SHP77 treated with DMSO at 0.1 percent for 48 hours (cell line): Measurements from ENCODE around the gene PAGR1.
A peak's percentile ranks its signal among the peaks of the same experiment; 100 is the strongest.

Experiments
- DNase-seq: peaks from one replicate; lab custom pipeline; 2025; lab: John Stamatoyannopoulos, UW

The PAGR1 gene

GRCh38 chr16:29837841-29838240 lies 21.9 kb downstream of the PAGR1 start:
- no peak for DNase-seq

GRCh38 chr16:29839822-29840221 lies 23.9 kb downstream of the PAGR1 start:
- no peak for DNase-seq

DNA sequence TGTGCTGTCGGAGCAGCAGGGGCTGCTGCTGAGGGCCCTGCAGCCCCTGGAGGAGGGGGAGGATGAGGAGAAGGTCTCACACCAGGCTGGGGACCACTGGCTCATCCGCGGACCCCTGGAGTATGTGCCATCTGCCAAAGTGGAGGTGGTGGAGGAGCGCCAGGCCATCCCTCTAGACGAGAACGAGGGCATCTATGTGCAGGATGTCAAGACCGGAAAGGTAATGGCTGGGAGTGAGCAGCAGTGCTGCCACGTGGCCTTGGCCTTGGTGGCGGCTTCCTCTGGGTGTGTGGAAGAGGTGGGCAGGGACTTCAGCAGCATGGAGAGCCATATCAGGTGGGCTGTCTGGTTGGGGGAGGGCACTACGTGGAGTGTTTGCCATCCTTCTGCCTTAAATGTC lies 24.3 kb downstream of the PAGR1 start:
- no peak for DNase-seq

- DNase-seq, result no peak
Measured at GRCh38 chr16:29841631-29842030, 25.7 kb downstream of the PAGR1 start.

DNA sequence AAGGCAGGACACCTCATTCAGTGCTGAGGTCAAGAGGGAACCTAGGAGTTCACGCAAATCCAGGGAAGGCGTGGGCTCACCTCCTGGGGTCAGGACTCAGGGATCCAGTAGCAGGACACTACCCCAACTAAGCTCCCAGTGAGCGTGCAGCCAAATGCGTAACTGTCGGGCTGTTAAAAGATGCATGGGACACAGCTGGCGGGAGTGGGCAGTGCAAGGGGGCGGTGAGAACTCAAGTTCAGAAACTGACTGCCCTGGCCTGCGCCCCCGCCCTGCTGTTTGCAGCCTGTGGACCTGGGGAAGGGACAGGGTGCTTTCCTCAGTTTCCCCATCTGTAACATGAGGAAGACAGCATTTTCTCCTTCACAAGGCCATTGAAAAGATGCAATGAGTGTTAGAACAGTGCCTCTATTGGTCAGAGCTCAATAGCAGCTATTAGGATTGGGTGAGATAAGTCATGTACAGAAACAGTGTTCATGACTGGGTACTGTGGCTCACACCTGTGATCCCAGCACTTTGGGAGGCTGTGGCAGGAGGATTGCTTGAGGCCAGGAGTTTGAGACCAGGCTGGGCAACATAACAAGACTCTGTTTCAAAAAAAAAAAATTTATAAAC lies 26.9 kb downstream of the PAGR1 start:
- no peak for DNase-seq

DNA sequence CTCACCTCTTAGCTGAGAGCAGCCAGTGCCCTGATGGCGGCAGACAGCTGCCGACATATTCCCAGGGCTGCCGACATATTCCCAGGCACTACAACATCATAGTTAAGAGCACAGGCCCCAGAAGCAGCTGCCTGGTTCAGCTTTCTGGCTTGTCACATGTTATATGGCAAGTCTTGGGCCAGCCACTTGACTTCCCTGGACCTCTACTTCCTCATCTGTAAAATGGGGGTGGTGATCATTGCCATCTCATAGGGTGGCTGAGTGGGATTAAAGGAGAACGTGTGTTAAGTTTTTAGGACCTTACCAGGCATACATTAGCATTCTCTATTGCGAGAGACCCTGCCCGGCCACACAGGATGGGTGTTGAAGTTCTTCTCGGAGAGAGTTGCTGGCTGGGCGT lies 28.0 kb downstream of the PAGR1 start:
- DNase-seq, result no peak

GRCh38 chr16:29844575-29845331 lies 28.8 kb downstream of the PAGR1 start:
- no peak for DNase-seq

- DNase-seq, result no peak
Measured at GRCh38 chr16:29845656-29846055, 29.7 kb downstream of the PAGR1 start.

DNA sequence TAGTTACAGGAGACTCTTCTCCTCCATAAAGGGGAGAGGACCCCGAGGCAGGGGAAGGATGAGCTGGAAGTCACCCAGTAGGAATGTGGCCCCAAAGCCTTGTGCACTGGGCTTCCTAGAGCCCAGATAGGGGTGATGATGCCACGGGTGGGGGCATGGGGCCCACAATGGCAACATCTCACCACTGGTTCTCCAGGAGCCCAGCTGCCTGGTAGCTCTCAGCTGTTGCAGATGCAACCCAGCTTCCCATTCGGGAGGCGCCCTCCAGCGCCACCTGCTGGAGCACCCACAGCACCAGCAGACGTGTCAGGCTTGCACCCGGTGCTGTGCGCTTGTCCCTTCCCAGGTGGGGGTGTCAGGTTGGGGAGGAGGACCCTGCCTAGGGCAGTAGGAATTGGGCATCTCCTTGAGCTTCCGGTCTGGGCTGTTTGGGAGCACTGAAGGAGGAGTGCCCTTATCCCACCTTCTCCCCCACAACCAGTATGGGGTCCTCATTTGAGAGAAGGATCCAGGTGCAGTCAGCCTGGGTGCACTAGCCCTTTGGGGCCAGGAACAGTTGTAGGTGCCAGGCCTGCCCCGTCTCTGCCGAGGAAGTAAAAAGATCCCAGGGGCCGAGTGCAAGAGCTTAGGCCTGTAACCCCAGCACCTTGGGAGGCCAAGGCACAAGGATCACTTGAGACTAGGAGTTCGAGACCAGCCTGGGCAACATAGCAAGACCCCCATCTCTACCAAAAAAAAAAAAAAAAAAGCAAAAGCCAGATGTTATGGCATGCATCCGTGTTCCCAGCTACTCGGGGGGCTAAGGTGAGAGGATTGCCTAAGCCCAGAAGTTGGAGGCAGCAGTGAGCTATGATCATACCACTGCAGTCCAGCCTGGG lies 32.7 kb downstream of the PAGR1 start:
- DNase-seq, result peak; percentile 61

DNA sequence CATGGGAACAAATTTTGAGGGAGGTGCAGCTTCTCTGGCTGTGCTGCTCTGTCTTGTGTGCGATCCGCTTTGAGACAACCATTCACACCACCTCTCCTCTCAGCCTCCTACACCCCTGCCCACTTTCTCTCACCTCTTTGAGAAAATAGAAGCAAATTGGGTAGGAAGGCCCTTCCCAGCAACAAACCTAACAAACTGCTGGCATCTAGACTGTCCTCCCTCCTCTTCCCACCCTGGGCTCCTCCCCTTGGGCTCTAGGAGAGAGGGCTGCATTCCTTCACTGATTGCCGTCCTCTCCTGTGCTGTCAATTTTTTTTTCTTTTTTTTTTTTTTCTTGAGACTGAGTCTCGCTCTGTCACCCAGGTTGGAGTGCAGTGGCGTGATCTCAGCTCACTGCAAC lies 33.6 kb downstream of the PAGR1 start:
- no peak for DNase-seq

DNA sequence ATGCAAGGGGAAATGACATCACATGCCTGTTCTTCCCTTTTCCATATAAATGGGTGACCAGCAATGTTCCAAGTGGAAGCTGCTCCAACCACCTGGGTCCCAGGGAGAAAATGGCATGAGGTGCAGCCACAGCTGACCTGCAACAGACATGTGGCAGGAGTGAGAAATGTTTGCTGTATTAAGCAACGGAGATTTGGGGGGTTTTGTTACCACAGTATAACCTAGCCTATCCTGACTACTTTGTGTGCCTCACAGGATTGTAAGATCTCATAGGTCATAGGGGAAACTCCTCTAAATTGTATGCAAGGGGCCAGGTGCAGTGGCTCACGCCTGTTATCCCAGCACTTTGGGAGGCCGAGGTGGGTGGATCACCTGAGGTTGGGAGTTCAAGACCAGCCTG lies 35.0 kb downstream of the PAGR1 start:
- no peak for DNase-seq

DNA sequence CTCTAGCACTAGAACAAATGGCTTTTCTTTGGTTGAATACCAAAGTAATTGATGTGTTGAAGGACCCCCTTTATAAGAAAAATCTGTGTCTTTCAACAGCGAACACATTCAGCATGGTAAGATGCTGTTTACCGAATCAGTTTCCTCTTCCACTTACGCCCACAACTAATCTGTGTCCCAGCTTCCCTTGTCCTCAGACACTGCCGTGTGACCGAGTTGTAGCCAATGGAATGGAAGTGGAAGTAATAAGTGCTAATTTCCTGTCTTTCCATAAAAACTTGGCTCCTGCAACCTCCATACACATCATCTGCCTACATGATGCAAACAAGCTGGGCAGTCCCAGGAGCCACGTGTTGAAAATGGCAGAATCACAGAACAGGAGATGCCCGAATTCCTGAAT lies 36.7 kb downstream of the PAGR1 start:
- no peak for DNase-seq

DNA sequence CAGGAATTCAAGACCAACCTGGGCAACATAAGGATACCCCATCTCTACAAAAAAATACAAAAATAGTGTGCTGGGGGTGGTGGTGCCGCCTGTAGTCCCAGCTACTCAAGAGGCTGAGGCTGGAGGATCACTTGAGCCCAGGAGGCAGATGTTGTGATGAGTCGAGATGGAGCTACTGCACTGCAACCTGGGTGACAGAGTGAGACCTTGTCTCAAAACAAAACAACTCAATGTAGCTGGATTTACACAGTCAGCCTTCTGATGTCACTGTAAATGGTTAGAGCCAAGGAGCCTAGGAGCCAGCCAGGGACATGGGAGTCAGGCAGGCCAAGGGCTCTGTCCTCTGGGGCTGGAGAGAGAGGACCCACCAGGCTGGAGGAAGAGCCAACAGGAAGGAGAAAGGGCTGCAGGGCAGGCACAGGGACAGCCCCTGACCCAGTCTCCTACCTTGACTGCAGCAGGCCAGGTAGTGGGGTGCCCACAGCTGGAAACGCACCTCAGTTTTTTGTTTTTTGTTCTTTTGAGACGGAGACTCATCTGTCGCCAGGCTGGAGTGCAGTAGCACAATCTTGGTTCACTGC lies 38.7 kb downstream of the PAGR1 start:
- DNase-seq, result no peak

- DNase-seq, result no peak
Measured at GRCh38 chr16:29857133-29857760, 41.3 kb downstream of the PAGR1 start.

DNA sequence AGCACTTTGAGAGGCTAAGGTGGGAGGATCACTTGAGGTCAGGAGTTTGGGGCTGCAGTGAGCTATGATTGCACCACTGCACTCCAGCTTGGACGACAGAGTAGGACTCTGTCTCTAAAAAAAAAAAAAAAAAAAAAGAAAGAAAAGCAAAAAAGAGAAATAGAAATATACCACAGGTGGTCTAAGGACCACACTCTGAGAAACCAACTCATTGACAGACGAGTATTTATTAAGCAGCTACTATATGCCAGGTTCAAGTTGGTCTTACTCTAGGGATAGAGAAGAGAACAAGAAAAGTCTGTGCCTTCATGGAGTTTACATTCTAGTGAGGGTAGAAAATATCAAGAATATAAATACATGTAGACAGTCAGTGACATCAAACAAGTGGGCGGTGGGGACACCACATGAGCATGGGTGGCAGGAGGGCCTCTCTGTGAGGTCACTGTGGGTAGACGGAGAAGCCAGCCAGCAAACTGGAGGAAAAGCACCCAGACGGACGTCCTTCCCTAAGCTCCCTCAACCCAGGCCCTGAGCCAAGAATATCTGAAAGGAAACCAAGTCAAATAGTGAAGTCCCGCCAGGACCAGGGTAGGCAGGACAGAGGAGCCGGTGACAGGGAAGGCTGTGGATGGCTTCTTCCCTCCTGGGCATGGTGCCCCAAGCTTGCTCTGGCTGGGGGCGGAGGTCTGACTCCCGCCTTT lies 42.3 kb downstream of the PAGR1 start:
- no peak for DNase-seq

GRCh38 chr16:29858974-29859373 lies 43.0 kb downstream of the PAGR1 start:
- no peak for DNase-seq

DNA sequence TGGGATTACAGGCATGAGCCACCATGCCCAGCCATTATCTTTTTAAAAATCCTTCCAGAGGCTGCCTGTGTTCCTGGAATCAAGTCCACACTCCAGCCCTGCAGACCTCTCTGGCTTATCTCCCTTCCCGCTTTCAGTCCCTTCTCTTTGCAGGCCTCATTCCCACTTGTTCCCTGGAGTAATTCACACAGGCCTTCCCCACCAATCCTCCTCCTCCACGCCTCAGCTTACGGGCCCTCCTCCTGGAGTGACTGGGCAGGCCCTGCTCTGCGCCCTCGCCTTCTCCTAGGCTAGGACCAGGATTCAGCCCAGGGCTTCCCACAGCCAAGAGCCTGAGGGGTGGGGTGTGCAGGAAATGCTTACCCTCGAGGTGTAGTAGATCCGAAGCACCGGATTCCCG lies 44.3 kb downstream of the PAGR1 start:
- no peak for DNase-seq

DNA sequence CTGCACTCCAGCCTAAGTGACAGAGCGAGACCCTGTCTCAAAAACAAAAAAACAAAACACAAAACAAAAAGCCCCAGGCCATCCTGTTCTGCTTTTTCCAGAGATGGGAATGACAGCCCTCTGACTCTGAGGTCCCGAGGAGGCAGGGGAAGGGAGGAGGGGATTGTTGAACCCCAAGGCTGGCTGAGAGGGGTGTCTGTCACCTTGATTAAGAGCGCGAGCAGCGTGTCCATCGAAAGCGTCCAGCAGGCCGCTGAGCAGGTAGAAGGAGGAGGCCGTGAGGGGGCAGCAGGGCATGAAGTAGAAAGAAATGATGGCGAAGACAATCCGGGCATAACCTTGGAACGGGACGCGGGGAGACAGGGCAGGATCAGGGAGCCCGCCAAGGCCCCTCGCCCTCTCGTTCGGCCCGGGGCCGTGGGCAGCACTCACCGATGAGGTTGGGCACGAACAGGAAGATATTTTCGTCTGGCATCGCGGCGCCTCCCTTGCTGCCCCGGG lies 46.5 kb downstream of the PAGR1 start:
- no peak for DNase-seq

- peak; percentile 96 for DNase-seq
Measured at GRCh38 chr16:29862884-29863668, 47.1 kb downstream of the PAGR1 start, which contains the start of gene CDIPT. CDIPT (minus strand) TSS chr16:29863226; CDS start chr16:29862857, 369 bp downstream.

DNA sequence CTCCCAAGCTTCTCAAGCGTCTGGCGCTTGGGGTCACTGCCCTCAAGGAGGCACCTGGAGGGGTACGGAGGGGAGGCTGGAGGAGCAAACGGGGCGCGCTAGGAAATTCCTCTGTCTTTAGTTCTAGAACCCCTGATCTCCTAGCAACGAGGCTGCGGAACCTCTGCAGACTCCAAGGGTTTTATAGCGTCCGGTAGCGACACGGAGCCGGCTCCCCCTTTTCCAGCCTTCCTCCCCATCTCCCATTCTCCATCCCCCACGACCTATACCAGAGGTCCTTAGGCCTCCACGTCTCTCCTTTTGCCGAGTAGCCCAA lies 47.7 kb downstream of the PAGR1 start:
- DNase-seq, result no peak

DNA sequence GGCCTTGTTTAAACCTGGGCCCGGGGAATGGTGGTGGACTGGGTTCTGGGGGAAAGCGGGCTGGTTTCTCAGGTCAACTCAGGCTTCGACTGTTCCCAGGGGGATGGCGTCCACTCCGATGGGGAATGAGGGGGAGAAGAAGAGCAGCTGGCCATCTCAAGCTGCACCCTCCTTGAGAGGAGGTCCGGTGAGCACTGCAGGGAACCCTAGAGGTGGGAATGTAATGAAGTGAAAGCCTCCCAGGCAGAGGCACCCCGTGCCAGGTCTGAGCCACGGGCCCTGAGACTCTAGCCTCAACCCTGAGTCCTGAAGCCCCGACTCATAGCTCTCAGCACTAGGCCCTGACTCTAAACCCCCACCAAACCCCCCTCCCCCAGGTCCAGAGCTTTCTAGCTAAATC lies 48.3 kb downstream of the PAGR1 start:
- no peak for DNase-seq
